HepG2 (cell line): ENCODE data around the gene POLR1G. TPM values are rescaled to one million over a fixed set of nuclear protein-coding genes. Genes with fewer than 3 reads are reported as not detected.

ENCODE experiments used
- ETV6 ChIP-seq: sonication (generic); formaldehyde crosslinking; conservative IDR thresholded peaks from 2 replicates; pipeline ENCODE4 v1.4.0; 2020; ENCODE audit warnings: missing genetic modification reagents
- GABPA ChIP-seq, 2 experiments: IDR thresholded peaks; 2 replicates each; pipeline ENCODE4 v1.6.1; 2011 to 2016; ENCODE audit warnings: low read depth in 2 of 2, low read length in 1 of 2, missing biosample characterization in 1 of 2, missing genetic modification characterization in 1 of 2
- RFX1 ChIP-seq: fragments of 450-650 bp; IDR thresholded peaks from 2 replicates; pipeline ENCODE4 v1.6.1; 2017
- TARDBP ChIP-seq: sonication (generic); formaldehyde crosslinking; IDR thresholded peaks from 2 replicates; pipeline ENCODE4 v1.8.0; 2022; ENCODE audit warnings: mild to moderate bottlenecking, missing genetic modification reagents
- ZNF740 ChIP-seq: sonication (generic); formaldehyde crosslinking; IDR thresholded peaks from 2 replicates; pipeline ENCODE4 v1.4.0; 2020; ENCODE audit warnings: missing genetic modification reagents
- ZNF850 ChIP-seq: sonication (generic); formaldehyde crosslinking; conservative IDR thresholded peaks from 2 replicates; pipeline ENCODE4 v1.9.0; 2021; ENCODE audit warnings: mild to moderate bottlenecking, missing genetic modification reagents
- polyA plus RNA-seq, 8 experiments: library from polyadenylated mRNA; depleted of rRNA in 3 of 8; stranded (reverse) in 7 of 8; unstranded in 1 of 8; fragments of >200 nt; fragmentation: Illumina TruSeq in 4 of 8; extraction: Trizol in 4 of 8; gene quantifications; 2 replicates each; pipeline versions ENCODE4 v1.2.1 to v1.2.3, GENCODE V29; 2011 to 2016; ENCODE audit warnings: low read depth in 4 of 8, missing spikeins in 1 of 8, mixed read lengths in 1 of 8; ENCODE audit not compliant: insufficient read depth in 1 of 8
- total RNA-seq, 5 experiments: library from RNA; depleted of rRNA; stranded (reverse); fragments of >200 nt; fragmentation: Illumina TruSeq; extraction: Trizol; gene quantifications; 2 replicates each; pipeline ENCODE4 v1.2.3, GENCODE V29; 2016; ENCODE audit warnings: low read depth in 1 of 5
- TF ChIP-seq, protein P1 (sequence below): sonication (generic); formaldehyde crosslinking; IDR thresholded peaks from 2 replicates; pipeline ENCODE4 v1.5.1; 2020; ENCODE audit warnings: missing genetic modification reagents, mild to moderate bottlenecking, borderline replicate concordance
- TF ChIP-seq, protein P2 (sequence below): sonication (generic); formaldehyde crosslinking; IDR thresholded peaks from 2 replicates; pipeline ENCODE4 v1.8.0; 2022; ENCODE audit warnings: low read depth, missing genetic modification reagents
- TF ChIP-seq, protein P3 (sequence below): sonication (generic); formaldehyde crosslinking; IDR thresholded peaks from 2 replicates; pipeline ENCODE4 v1.9.0; 2021; ENCODE audit warnings: missing genetic modification reagents, borderline replicate concordance
- TF ChIP-seq, protein P4 (sequence below): IDR thresholded peaks from 2 replicates; pipeline ENCODE4 v1.6.1; 2016; ENCODE audit warnings: missing compliant biosample characterization, missing genetic modification reagents, borderline replicate concordance
- TF ChIP-seq, protein P5 (sequence below): sonication (generic); formaldehyde crosslinking; IDR thresholded peaks from 2 replicates; pipeline ENCODE4 v1.4.0; 2020; ENCODE audit warnings: missing genetic modification reagents, mild to moderate bottlenecking, borderline replicate concordance

POLR1G gene
- total and polyA plus RNA-seq, 2 of the 13 experiments (the other 11 are each of a cell fraction or from before 2014, with no cell fraction given): 3.5 to 20.8 TPM

DNA sequence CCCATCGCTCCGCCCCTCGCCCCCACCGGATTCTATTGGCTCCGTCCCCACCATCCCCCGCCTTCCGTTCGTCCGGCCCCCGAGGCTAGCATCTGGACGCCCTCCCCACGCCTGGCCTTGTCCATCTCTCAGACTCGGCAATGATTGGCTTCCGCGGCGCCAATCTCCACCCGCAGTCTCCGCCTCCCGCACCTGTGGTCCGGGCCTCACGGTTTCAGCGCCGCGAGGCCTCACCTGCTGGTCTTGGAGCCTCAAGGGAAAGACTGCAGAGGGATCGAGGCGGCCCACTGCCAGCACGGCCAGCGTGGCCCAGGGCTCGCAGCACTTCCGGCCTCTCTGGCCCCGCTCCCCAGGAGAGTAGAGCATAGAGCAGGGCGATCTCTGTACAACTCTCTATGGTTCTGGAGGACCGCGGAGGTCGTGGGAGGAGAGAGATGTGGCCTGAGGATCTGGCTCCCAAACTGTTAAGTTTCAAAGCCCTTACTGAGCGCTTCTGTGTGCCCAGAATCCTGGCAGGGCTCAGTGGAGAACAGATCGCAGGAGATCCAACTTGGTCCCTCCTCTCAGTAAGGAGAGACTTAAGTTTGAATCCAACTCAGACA lies 17.2 kb downstream of the POLR1G start, which contains the start of gene ERCC1 (continued):
- TF ChIP-seq ZNF740 (CRISPR knock-in tag) (0 out of 2 replicates have a peak, but pooled peaks have one; percentile 17), GABPA (IDR thresholded peaks at IDR 0.05; ENCODE audit: low read depth, low read length) (peak; percentile 77), GABPA (CRISPR knock-in tag; IDR thresholded peaks at IDR 0.05; ENCODE audit: low read depth) (peak; percentile 95), RFX1 (no peak), TARDBP (CRISPR knock-in tag) (peak; percentile 85), ETV6 (CRISPR knock-in tag) (0 out of 2 replicates have a peak, but pooled peaks have one; percentile 54), ZNF850 (CRISPR knock-in tag) (no peak)
- TF ChIP-seq, protein P1, sequence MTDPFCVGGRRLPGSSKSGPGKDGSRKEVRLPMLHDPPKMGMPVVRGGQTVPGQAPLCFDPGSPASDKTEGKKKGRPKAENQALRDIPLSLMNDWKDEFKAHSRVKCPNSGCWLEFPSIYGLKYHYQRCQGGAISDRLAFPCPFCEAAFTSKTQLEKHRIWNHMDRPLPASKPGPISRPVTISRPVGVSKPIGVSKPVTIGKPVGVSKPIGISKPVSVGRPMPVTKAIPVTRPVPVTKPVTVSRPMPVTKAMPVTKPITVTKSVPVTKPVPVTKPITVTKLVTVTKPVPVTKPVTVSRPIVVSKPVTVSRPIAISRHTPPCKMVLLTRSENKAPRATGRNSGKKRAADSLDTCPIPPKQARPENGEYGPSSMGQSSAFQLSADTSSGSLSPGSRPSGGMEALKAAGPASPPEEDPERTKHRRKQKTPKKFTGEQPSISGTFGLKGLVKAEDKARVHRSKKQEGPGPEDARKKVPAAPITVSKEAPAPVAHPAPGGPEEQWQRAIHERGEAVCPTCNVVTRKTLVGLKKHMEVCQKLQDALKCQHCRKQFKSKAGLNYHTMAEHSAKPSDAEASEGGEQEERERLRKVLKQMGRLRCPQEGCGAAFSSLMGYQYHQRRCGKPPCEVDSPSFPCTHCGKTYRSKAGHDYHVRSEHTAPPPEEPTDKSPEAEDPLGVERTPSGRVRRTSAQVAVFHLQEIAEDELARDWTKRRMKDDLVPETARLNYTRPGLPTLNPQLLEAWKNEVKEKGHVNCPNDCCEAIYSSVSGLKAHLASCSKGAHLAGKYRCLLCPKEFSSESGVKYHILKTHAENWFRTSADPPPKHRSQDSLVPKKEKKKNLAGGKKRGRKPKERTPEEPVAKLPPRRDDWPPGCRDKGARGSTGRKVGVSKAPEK (CRISPR knock-in tag): 0 out of 2 replicates have a peak, but pooled peaks have one; percentile 75
- TF ChIP-seq, protein P2, sequence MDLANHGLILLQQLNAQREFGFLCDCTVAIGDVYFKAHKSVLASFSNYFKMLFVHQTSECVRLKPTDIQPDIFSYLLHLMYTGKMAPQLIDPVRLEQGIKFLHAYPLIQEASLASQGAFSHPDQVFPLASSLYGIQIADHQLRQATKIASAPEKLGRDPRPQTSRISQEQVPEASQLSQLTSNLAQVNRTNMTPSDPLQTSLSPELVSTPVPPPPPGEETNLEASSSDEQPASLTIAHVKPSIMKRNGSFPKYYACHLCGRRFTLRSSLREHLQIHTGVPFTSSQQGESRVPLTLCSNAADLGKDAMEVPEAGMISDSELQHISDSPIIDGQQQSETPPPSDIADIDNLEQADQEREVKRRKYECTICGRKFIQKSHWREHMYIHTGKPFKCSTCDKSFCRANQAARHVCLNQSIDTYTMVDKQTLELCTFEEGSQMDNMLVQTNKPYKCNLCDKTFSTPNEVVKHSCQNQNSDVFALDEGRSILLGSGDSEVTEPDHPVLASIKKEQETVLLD (CRISPR knock-in tag): peak; percentile 89
- TF ChIP-seq, protein P3, sequence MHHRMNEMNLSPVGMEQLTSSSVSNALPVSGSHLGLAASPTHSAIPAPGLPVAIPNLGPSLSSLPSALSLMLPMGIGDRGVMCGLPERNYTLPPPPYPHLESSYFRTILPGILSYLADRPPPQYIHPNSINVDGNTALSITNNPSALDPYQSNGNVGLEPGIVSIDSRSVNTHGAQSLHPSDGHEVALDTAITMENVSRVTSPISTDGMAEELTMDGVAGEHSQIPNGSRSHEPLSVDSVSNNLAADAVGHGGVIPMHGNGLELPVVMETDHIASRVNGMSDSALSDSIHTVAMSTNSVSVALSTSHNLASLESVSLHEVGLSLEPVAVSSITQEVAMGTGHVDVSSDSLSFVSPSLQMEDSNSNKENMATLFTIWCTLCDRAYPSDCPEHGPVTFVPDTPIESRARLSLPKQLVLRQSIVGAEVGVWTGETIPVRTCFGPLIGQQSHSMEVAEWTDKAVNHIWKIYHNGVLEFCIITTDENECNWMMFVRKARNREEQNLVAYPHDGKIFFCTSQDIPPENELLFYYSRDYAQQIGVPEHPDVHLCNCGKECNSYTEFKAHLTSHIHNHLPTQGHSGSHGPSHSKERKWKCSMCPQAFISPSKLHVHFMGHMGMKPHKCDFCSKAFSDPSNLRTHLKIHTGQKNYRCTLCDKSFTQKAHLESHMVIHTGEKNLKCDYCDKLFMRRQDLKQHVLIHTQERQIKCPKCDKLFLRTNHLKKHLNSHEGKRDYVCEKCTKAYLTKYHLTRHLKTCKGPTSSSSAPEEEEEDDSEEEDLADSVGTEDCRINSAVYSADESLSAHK (CRISPR knock-in tag): 0 out of 2 replicates have a peak, but pooled peaks have one; percentile 41
- TF ChIP-seq, protein P4, sequence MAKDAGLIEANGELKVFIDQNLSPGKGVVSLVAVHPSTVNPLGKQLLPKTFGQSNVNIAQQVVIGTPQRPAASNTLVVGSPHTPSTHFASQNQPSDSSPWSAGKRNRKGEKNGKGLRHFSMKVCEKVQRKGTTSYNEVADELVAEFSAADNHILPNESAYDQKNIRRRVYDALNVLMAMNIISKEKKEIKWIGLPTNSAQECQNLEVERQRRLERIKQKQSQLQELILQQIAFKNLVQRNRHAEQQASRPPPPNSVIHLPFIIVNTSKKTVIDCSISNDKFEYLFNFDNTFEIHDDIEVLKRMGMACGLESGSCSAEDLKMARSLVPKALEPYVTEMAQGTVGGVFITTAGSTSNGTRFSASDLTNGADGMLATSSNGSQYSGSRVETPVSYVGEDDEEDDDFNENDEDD (CRISPR knock-in tag): peak; percentile 88
- TF ChIP-seq, protein P5, sequence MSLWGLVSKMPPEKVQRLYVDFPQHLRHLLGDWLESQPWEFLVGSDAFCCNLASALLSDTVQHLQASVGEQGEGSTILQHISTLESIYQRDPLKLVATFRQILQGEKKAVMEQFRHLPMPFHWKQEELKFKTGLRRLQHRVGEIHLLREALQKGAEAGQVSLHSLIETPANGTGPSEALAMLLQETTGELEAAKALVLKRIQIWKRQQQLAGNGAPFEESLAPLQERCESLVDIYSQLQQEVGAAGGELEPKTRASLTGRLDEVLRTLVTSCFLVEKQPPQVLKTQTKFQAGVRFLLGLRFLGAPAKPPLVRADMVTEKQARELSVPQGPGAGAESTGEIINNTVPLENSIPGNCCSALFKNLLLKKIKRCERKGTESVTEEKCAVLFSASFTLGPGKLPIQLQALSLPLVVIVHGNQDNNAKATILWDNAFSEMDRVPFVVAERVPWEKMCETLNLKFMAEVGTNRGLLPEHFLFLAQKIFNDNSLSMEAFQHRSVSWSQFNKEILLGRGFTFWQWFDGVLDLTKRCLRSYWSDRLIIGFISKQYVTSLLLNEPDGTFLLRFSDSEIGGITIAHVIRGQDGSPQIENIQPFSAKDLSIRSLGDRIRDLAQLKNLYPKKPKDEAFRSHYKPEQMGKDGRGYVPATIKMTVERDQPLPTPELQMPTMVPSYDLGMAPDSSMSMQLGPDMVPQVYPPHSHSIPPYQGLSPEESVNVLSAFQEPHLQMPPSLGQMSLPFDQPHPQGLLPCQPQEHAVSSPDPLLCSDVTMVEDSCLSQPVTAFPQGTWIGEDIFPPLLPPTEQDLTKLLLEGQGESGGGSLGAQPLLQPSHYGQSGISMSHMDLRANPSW (CRISPR knock-in tag): peak; percentile 32; the same call in 1 of the 2 replicates
